HG02870 (cell line): ENCODE measurements around the gene UGDH.

ENCODE experiments used
- ATAC-seq: cut with Tn5 transposase; IDR thresholded peaks from one replicate; pipeline ENCODE4 v1.9.1; 2021; ENCODE audit warnings: mild to moderate bottlenecking, moderate library complexity; ENCODE audit not compliant: unreplicated experiment

The UGDH gene

DNA sequence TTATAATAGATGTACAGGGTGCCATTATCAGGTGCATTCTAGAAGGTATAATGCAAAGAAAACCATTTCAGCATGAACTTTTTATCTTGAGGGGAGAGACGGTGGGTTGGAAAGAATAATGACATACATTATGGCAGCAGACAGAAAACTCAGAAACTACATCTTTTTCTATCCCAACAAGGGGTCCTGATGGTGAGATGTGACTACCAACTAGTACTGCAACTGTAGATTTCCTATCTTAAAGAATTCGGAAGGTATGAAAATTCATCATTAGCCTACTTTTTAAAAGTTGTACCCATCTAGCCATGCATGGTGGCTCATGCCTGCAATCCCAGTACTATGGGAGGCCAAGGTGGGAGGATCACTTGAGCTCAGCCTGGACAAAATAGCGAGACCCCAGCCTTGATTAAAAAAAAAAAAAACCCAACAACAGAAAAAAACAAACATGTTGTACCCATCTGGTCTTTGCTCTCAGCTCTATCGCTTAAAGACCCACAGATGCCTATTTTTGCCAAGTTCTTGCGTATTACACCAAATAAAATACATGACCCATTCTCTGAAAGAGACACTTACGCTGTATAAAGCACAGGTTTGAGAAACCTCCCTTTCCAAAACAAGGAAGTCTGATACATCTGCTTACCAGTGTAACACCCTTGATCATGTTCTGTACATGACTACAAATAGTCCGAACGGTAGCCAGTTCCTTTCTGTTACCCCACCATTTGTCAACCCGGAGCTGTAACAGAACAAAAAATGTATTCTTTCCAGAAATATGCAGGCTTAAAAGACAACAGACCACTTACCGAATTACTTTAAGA is 70.1 kb downstream of the UGDH start:
- no peak for ATAC-seq

DNA sequence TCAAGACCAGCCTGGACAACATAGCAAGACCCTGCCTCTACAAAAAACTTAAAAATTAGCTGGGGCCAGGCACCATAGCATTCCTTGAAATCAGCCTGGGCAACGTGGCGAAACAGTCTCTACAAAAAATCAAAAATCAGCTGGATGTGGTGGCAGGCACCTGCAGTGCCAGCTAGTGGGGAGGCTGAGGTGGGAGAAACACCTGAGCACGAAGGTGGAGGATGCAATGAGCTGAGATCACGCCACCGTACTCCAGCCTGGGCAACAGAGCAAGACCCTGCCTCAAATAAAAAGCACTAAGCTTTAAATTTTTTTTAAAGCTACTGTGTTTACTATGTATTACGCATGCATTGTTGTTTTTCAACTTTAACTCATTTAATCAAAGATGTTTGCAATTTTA is 71.8 kb downstream of the UGDH start:
- no peak for ATAC-seq

DNA sequence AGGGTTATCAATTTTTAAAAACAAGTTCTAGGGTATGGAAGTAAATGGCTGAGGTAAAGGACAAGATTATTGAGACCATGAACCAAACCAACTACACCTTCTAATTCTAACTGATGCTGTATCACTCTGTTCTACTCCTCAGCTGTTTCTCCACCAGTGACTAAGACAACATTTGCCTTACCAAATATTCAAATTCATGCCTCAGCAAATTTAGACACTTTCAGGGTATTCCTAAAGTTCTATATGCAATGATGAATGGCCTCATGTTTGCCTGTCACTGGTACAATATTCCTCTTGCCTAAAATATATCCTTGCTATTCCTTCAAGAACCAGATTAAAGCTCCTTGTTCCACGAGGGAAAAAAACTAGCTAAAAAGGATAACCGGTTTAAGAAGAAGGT is 73.5 kb downstream of the UGDH start:
- ATAC-seq, result no peak

DNA sequence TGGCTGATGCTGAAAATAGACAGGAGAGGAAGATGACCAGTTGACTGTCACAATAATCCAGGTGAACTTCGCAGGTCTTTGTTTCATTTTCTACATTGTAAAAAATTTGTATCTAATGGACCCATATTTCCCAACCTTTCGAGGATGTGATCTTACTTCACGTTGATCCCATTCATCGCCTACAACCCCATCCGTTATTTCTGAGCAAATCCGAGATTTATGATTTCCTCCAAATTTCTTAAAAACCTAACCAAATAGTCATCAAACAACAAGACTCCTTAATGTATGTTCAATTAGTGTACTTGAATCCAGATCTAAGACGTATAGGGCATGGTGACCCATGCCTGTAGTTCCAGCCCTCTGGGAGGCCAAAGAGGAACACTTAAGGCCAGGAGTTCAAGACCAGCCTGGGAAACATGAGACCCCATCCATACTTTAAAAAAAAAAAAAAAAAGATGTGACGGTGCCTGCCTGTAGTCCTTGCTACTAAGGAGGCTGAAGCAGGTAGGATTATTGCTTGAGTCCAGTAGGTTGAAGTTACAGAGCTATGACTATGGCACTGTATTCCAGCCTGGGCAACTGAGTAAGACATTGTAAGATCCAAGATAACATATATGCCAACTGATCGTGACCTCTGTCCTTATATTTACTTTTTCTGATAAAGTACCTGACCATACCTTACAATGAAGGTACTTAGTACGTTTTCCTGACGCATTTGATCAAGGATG is 74.2 kb downstream of the UGDH start:
- ATAC-seq, result no peak

DNA sequence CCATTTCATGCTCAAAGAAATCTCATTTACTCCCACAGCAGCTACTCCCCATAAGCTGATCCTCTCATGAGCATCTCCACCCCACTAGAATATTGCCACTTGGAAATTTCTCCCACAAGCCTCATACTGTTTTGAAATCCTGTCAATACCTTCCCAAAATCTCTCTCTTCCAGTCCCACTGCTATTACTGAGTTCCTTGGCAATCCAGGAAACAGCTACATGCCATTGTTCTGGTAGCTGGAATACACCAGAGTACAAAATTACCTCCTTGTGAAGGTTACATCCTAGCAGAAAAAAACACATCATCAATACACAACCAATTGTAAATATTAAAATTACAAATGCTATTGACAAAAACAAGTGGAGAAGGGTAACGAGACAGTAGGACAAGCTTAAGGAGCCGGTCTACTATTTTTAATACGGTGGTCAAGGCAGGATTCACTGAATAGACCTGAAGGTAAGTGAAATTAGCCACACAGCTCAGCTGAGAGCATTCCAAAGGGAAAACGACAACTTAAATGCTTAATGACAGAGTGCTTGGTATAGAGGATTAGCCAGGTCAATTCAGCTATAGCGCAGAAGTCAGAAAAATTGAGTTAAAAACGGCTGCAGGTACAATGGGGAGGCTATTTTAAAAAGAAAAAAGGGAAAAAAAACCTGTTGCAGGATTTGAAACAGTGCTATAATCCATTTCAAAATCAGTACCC is 74.9 kb downstream of the UGDH start:
- no peak for ATAC-seq

DNA sequence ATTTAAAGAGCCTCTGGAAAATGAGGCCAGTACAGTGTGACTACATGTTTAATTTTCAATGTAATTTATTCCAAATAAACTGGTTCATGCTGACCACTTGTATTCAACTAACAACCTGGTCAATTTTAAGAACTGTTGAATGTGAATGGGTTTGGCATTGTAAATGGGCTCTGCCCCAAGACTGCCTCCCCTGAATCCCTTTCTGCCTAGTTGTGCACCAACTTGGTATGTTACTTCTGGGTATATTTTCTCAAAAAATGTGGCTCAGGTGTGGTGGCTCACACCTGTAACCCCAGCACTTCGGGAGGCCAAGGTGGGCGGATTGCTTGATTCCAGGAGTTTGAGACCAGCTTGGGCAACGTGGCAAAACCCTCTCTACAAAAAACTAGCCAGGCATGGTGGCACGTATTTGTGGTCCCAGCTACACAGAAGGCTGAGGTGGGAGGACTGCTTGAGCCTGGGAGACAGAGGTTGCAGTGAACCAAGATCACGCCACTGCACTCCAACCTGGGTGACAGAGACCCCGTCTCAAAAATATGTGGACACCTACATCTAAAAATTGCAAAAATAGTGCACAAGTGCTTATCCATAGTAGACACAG is 75.7 kb downstream of the UGDH start:
- no peak for ATAC-seq

DNA sequence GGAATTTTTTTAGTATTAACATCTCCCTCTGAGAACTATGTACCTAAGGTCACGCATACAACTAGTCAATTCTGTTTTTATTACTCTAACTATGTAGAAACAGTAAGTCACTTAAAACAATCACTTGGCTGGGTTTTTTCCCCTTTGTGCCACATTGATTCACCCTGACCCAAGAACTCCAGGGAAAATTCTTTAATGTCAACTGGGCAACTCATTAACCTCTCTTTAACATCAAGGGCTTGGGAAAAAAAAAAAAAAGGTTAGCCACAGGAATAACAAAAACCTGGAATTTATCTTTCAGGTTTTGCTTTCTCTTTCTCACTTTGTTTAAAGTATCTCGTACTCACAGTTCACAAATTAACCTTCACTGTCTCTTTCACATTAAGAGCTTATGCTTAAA is 76.6 kb downstream of the UGDH start:
- ATAC-seq, result no peak
